HG02571 (cell line): ENCODE measurements around the gene CXCR5.

Source experiments
- ATAC-seq: cut with Tn5 transposase; IDR thresholded peaks from one replicate; pipeline ENCODE4 v1.9.1; 2021; ENCODE audit warnings: mild to moderate bottlenecking, moderate library complexity; ENCODE audit not compliant: unreplicated experiment

The CXCR5 gene

DNA sequence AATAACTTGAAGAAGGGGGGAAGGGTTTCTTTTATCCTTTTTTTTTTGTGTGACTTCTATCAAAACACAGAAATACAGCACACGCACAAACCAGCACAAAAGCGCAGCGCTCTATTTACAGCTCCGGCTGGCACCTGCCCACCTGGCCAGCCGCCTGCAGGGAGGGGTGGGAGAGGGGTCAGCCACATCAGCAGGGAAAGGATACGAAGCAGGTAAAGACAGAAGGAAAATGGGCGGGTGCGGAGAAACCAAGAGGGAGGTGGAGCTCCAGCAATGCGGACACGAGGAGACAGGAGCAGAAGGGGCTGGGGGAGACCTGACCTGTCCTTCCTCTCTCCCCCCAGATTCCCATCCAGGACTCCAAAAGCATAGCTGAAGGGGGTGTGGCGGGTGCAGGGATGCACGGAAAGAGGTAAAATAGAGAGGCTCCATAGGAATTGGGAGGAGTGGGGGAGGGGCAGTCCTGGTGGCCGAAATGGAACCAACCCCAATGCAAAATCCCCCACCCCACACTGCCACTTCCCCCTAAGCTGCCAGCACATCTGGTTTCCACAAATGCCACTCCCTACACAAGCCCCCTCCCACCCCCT is 14.1 kb downstream of the CXCR5 start:
- ATAC-seq = no peak

DNA sequence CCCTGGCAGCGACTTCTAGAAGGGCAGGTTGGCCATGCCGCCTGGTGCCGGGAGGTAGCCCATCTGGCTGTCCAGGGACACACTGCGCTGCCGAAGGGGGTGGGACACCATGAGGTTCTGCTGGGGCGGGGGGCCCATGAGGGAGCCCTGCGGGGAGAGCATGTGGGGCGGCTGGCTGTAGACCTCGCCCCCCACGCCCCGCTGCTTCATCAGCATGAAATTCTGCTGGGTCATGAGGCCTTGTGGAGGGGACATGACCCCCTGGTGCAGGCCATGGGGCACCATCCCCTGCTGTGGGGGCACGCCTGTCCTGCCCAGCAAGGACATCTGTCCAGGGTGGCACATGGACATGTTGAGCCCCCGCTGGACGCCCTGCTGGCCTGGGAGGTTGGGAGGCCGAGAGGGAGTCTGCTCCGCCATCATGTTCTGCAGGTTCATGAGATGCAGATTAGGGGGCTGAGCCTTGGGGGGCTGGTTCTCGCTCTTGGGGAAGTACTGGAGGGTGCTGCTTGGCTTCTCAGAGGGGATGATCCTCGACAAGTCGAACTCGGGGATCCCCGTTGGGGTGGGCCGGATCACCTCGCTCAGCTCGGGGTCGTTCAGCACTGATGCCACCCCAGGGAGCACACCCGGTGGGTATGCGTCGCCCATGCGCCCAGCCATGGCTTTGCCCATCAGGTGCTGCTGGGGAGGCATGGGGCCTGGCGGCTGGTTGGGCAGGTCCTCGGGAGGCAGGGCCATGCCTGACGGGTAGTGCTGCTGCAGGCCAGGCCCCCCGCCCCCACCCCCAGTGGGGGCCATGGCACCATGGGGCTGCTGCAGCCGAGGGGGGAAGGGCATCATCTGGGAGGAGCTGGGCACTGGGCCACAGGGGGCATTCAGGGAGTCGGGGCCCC is 15.0 kb downstream of the CXCR5 start:
- ATAC-seq = no peak

DNA sequence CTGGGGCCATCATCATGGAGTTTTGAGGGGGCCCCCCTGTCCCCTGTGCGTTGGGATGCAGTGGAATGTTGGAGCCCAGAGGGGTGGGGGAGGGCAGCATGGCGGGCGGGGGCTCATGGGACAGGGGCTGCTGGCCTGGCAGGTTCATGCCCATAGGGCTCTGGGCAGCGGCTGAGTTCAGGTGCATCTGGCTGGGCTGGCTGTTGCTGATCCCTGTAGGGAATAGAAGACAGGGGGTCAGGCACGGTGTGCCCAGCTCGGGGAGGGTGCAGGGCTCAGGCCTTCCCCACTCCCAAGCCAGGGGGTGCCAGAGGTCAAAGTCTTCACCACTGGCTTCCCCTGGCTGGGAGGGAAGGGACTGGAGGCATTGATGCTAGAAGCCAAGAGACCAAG is 15.6 kb downstream of the CXCR5 start:
- no peak for ATAC-seq

DNA sequence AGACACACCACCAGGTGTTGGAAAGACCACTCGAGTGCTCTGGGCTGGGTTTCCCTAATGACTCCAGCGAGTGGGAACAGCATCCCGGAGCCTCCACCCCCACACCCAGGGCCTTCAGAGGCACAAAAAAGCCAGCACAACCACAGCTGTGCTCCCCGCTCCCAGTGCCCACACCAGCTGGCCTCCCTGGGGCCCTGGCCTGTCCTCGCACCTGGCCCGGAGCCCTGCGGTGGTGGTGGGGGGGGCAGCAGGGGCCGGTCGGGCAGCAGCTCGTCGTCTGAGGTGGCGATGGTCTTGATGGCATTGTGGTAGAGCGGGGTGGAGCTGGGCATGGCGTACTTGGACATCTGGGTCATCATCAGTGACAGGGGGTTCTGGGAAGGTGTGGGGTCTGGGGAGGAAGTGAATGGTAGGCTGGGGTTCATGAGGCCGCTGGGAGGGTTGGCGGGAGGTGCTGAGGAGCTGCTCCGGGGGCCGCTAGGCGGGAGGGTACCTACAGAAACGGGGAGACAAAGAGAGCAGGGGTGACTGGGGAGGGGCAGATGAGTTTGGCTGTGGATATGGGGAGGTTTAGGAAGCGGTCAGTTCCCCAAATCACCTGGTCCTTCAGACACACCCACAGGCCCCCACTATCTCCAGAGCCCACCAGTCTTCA is 16.1 kb downstream of the CXCR5 start:
- no peak for ATAC-seq

DNA sequence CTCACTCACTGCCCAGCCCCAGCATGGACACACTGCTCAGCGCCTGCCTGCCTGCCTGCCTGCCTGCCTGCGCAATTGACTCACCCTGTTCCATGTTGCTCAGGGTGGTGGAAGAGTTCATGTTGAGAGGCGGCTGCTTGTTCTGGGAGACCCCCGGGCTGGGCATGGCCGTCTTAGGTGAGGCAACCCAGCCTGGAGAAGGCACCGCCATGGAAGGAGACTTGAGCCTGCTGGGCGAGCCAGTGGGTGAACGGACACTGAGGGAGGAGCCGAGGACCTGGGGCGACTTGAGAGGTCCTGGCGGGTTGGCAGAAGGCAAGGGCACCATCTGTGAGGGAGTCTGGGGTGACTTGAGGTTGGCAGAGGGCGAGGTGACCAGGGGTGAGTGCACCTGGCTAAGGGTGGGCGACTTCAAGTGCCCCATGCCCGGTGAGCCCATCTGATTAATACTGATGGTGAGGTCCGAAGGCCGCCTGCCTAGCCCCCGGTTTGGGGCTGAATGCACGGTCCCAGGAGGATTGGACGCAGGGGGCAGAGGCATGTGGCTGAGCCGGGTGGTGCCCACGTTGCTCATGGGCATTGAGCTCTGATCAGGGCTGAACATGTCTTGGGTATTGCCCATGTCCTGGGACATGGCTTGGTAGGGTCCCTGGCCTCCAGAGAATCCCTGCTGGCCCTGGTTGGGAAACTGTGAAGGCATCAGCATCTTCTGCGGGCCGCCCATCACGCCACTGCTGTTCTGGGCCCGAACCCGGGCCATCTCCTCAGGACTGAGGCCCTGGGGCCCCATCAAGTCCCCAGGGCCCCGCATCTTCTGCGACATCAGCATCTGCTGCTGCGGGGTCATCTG is 17.1 kb downstream of the CXCR5 start:
- no peak for ATAC-seq

DNA sequence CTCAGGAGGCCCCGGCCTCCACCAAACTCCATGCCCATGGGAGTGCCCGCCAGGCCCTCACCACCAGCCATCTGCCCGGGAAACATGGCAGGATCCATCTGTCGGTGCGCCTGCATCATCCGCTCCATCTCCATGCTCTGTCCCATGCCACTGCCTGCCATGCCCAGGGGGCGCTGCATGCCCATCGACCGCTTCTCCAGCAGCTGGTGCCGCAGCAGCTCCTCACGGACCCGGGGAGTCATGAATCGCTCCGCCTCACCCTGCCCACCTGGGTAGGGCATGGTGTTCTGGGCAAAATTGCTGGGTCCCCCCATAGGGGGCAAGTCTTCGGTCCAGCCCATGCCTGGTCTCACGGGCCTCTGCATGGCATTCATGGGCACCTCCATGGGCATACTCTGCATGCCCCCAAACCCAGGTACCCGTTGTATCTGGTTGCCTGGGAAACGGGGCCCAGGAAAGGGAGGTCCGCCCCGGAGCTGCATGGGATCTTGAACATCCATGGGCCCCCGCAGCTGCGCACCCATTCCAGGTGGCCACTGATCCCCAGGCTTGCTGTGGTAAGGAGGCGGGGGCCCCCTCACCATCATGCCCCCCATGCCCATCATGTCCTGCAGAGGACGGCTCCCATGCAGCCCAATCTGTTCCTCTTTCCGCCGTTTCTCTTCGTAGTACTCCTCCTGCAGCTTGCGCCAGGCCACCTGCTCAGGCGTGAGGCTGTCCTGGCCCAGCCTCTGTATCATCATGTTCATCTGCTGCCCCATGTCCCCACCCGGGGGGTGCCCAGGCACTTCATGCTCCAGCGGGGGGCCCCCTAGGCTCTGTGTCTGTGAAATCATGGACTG is 18.0 kb downstream of the CXCR5 start:
- no peak for ATAC-seq

DNA sequence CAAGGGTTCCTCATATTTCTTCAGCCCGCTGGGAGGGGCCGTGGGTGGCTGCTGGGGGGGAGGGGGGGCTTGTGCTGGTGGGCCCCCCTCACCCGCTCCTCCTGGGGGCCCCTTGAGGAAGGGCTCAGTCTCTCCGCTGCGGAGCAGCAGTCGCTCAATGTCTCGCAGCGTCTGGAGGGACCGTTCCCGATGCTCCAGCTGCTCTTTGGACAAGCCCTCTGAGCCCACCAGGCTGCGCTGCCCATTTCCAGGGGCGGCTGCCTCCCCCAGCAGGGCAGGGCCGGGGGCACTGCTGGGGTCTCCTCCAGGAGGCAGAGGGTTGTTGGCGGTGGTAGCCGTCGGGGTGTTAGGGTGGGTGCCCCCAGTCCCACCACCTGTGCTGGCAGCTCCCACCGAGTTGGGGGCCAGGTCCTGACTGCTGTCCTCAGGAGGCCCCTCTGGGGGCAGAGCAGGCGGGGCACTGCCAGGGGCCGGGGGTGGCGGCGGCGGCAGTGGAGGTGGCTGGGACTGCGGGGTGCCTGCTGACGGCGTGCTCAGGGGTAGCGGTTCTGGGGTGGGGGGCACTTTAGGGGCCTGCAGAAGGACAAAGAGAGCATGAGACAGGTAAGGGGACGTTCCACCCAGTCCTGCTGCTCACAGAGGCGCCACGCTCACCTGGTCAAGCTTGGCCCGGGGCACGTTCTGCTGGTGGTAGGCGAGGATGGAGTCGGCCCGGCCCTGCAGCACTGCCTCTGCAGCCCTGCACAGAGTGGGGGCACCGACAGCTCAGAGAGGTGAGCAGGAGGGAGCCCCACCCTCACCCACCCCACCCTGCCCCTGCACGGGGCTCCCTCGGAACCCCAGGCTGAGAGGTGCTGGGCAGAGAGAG is 18.9 kb downstream of the CXCR5 start:
- ATAC-seq = no peak

DNA sequence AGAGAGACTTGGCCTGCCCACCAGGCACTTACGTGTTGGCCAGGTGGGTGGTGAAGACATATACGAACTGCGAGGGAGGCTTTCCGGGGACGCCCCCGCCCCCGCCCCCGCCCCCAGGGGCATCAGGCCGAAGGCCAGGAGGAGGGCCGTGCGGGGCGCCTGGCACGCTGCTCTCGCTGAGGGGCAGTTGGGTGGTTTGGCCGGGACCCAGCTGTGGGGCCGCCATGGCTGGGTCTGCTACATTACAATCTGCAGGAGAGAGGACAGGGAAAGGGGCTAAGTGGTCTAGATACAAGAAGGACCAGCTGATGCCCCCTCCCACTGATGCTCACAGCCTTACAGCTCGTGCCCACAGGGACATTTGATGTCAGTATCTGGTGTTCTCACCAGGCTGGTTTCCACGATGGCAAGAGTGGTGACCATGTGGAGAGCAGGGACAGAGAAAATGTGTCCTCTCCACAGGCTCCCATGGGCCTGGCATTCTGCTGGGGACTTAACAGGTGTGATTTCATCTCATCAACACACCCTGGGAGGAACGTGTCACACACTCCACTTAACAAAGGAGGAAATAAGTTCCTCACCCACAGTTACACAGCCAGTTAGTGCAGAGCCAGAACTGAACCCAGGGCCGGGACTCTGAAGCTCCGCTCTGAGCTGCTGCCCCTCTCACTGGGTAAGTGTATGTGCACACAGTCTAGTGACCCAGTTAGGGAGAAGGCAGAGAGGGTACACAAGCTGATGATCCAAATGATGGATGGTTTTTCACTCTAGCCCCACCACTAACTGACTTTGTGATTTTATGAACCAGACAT is 19.7 kb downstream of the CXCR5 start:
- ATAC-seq = no peak

DNA sequence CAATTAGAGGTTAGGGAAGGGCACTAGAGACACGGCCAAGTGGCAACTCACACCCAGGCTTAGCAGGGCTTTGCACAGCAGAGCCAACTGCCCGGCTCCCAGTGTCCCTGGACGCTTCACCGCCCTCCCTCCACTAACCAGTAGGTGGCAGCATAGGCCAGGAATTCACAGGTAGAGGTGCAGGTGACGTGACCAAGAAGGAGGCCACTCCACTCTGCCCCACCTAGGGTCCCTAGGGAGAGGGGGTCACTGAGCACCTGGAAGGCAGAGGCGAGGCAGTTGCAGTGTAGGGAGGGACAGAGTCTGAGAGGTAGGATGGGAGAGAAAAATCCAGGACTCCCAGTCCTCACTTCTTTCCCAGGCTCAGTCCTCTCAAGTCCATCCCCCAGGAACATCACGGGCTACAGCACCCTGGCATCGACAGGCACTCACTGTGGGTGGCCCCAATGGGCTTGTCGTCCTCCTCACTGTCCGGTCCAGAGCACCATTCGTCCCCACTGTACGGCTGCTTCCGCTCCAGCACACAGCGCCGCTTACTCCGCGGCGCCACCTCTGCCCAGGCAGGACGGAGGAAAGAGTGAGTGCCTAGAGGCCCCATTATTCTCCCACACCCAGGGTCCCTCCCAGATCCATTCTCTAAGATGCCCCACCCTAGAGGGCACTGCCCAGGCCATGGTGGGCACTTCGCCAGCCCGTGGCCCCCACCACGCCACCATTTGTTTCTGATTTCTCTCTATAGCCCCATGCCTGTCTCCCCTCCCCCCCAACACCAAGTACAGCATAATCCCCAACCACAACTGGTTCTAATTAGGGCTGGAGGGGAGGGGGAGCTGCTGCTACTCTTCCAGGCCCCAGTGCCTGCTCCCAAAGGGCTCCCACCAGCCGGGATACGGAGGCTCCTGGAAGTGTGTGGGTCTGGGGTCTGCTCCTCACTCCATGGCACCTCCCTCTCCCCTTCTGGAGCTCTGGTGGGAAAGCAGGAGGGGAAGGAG is 23.7 kb downstream of the CXCR5 start:
- ATAC-seq = peak; percentile 81

DNA sequence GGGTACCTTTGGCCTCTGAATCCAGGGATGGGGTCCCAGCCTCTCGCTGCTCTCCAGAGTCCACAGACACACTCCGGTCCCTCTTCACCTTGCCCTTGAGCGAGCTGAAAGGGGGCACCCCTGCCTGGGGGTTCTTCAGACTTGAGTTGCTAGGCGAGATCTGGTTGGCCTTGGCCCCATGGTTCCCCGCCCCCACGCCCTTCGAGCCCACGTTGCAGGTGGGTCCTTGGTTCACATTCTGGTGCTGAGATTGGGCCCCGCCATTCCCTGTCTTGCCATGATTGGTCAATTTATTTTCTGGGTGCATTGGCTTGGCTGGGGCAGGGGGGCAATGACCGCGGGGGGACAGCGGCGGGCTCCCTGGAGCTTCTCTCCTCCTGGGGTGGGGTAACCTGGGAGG is 24.6 kb downstream of the CXCR5 start:
- ATAC-seq = no peak

DNA sequence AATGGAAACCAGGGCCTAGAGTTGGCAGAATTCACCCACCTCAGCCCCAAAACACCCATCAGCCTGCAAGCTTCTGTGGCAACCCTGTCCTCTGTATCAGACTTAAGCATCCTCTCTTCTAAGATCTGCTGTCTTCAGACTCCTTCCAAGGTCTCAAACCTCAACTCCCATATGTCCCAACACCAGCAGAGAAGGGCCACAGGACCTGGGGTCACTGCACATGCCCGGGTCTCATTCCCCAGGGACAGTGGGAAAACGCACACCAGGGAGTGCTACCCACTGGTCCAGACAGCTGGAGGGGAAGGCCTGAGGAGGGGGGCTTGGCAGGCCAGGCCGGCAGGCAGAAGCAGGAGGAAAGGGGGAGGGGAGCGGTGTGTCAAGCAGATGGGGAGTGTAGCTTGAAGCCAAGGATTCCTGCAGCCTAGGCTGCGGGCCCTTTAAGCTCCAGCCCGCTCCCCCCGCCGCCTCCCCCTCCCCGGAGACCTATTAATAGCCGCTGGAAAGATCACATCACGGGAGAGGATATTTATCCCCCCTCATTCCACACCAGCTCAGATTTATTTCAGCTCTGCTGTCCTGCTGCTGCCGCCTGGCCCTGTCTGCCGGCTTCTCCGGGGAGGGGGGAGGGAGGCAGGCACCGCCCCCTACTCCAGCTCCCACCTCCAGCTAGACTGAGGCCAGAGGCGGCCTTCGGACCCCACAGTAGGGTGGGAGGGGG is 25.4 kb downstream of the CXCR5 start:
- ATAC-seq = no peak

DNA sequence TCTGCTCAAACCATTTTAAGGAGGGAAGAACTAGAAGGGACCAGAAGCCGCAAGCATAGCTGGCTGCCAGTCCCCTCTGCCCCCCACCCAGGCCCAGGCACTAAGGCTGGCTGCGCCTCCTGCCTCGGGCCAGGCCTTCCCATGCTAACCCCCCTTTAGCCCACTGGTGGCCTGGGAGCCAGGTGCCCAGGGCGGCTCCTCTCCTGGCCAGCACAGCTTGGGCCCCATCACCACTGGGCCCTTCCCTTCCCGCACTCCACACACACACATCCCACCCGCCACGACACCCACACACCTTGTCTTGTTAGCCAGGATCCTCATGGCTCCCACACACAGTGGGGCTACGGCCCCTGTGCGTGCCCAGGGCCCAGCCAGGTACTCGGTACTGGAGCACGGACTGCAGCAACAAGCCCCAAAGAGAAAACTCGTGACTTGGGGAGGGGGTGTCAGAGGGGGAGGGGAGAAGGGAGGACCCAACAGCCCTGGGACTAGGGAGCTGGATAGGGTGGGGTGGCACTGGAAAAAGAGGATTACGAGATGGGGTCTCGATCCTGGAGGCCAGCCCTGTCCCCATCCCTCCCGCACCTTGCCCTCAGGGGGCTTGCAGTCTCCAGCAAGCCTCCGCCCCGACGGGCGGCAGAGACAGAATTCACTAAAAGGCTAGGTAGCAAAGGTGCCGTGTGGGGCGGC is 26.1 kb downstream of the CXCR5 start:
- no peak for ATAC-seq

DNA sequence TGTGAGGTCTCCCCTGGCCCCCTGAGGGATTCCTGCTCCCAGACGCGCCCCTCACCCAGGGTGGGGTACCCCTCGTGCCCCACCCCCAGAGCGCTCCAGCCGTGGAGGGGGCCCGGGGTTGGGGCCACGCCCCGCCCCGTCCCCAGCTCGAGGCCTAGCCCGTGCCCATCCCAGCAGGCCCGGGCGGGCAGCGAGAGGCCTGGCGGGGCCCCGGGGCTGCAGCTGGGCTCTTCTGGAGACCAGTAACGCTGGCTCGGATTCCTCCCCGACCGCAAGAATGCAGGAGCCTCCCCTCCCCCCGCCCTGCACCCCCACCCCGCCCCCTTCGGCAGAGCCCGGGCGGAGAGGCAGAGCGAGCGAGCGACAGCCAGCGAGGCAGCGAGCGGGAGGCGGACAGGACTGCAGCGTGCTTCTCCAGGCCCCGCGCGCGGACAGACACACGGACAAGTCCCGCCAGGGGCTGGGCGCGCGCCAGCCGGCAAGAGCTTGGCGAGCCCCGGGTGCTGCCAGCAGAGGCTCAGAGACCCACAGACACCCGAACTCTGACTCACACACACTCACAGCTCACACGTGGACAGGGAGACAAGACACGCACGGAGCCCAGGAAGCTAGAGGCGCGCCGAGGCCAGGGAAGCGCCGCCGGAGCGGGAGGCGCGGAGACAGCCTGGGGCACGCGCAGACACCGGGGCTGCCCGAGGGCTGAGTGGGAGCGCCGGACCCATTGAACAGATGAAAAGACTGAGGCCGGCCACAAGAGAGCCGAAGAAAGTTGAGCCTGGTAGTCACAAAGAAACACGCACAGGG is 26.8 kb downstream of the CXCR5 start:
- ATAC-seq = no peak

DNA sequence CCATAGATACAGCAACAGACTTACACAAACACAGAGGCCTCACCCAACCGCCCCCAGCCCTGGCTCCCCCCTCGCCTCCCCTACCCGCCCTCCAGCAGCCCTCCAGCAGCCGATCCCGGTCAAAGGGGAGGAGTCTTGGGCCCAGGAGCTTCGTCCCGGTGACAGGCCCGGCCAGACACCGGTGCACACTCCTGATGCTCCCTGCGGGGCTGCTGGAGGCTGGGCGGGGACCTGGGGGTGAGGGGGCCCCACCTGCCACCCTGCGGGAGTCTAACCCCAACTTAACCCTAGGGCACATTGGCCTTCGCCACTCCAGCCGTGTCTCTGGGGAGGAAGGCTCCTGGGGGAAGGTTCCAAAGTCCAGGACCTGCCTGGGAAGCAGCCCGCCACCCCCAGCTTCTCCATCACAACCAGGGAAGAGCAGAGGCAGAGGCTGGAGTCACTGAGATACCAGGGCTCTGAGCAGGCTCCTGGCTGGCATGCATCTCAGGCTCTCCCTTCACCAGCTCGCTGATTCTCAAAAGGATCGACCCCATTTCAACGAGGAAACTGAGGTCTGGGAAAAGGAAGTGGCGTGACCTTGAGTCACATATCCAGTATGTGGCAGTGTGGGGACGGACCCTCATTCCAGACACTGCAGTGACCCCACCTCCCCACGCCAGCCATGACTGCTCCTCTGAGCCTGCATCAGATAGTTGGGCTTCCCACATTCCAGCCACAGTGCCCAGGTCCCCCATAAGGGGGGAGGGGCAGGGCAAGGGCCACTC is 27.6 kb downstream of the CXCR5 start:
- ATAC-seq = no peak
